SH-SY5Y (cell line): Measurements from ENCODE around the gene MPRIP.

ENCODE experiments used
- GATA2 ChIP-seq: IDR thresholded peaks from 2 replicates; pipeline ENCODE4 v1.6.1; 2011; ENCODE audit warnings: mild to moderate bottlenecking, low read depth, low read length
- GATA3 ChIP-seq: IDR thresholded peaks from 2 replicates; pipeline ENCODE4 v1.6.1; 2011; ENCODE audit warnings: low read depth, mild to moderate bottlenecking, low read length, moderate library complexity

DNA sequence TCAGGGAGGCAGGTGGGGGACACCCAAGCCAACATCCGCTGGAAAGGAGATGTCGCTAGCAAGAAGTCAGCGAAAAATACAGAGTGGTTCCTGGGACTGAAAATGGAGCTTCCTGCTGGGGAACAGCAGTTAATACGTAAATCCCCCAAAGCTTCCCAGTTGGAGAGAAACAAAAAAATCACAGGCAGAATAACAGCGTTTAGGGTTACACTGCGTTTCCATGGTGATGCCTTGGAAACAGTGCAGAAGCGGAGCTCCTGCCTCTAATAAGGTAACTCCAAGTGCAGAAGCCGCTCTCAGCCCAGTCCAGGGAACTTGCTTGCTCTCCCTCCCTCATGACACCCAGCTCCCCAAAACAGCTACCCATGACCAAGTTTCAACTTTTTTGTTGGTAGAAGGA is 90.5 kb downstream of the MPRIP start:
- TF ChIP-seq GATA3 (no peak), GATA2 (no peak)
